Activated CD4-positive, alpha-beta T cell treated with anti-CD3 and anti-CD28 coated beads, Interleukin-2, amount 10 ng/mL, durations not matched to agents 7 days and 5 days (primary cell): ENCODE measurements around the gene DPYSL5. TPM values are rescaled to one million over a fixed set of nuclear protein-coding genes. Genes with fewer than 3 reads are reported as not detected.

Experiments
- CTCF ChIA-PET: fragments of 350-600 bp; sonication (Branson Sonifier 250); formaldehyde crosslinking; loops from one replicate; lab custom pipeline; 2021; ENCODE audit warnings: antibody characterized with exemption; lab: Charles Lee
- POLR2A ChIA-PET: fragments of 350-600 bp; sonication (Branson Sonifier 250); formaldehyde crosslinking; loops from one replicate; lab custom pipeline; 2021; ENCODE audit warnings: antibody characterized with exemption; lab: Charles Lee
- DNase-seq: peaks from one replicate; pipeline ENCODE4 v3.0.0-alpha.2; 2020
- H3K27ac Mint-ChIP-seq: one replicate; pipeline ENCODE4 v1.8.0; 2021; ENCODE audit warnings: mild to moderate bottlenecking, moderate library complexity, mixed read lengths
- H3K27me3 Mint-ChIP-seq: one replicate; pipeline ENCODE4 v1.8.0; 2021; ENCODE audit warnings: mixed read lengths
- H3K36me3 Mint-ChIP-seq: one replicate; pipeline ENCODE4 v1.8.0; 2021; ENCODE audit warnings: low read depth, mixed read lengths
- H3K4me1 Mint-ChIP-seq: one replicate; pipeline ENCODE4 v1.8.0; 2021; ENCODE audit warnings: mixed read lengths
- H3K4me3 Mint-ChIP-seq: one replicate; pipeline ENCODE4 v1.8.0; 2021; ENCODE audit warnings: mild to moderate bottlenecking, moderate library complexity, mixed read lengths
- H3K9me3 Mint-ChIP-seq: one replicate; pipeline ENCODE4 v1.8.0; 2021; ENCODE audit warnings: mixed read lengths
- total RNA-seq, 2 experiments: library from RNA; stranded (reverse); gene quantifications; one replicate each; pipeline ENCODE4 v1.2.3, GENCODE V29; 2021

DPYSL5 gene
- total RNA-seq, 2 experiments from 2014 or later, result not detected

DNA sequence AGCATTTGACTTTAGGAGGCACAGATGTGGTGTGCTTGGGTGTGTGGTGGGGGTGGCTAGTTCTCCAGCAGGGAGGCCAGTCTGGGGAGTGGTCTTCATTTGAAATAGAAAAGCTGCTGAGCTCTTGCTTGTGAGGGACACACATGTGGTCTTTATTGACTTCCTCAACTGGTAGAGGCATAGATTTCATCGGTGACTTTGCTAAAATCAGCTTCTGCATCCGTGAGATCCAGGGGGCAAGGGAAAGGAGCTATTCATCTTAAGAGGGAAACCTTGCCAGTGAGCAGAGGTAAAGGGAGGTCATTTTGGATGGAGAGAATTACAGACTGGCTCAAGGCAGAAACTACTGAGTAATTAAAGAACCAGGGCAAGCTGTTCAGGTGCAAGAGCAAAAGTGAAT is 127.2 kb downstream of the DPYSL5 start:
- CTCF ChIA-PET, result interaction anchor here (0.8 to 2.1 kb wide), 3 partner anchors 9 to 47 kb away, joined by 3 to 10 read pairs (median 8); no protein-coding TSS in a partner anchor
- no peak for DNase-seq
- POLR2A ChIA-PET, result no interaction called here
- Mint-ChIP-seq H3K36me3 (no peaks in the 10 kb centered on the region), H3K4me1 (peaks cover 10% of the 10 kb centered on the region), H3K4me3 (no peak overlapping the region), H3K27me3 (peaks cover 31% of the 10 kb centered on the region), H3K9me3 (no peaks in the 10 kb centered on the region), H3K27ac (no peak overlapping the region)

DNA sequence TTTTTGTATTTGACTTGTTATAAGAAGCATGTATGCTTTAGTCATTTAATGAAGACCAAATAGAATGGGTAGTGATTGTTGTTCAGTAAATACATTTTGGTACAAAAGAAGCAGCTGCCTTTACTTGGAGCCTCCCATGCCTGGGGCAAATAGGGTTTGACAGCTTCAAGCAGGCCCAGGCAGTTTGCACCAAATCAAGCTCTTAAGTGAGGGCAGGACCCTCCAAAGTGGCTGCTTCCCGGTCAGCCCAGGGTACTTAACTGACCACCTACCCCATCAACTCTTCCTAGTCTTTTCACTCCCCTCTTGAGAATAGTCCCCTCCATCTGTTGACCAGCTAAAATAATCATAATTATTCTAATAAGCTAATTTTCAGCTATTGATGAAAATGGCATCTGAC is 127.7 kb downstream of the DPYSL5 start:
- no peak for DNase-seq
- ChIA-PET POLR2A (interaction anchor here (0.6 kb wide), 1 partner anchor 225 kb away, joined by 3 read pairs; no protein-coding TSS in a partner anchor), CTCF (interaction anchor here (0.8 to 2.1 kb wide), 3 partner anchors 9 to 46 kb away, joined by 3 to 10 read pairs (median 8); no protein-coding TSS in a partner anchor)
- Mint-ChIP-seq H3K4me3 (no peak overlapping the region), H3K9me3 (no peaks in the 10 kb centered on the region), H3K27ac (no peak overlapping the region), H3K27me3 (peaks cover 30% of the 10 kb centered on the region), H3K36me3 (no peaks in the 10 kb centered on the region), H3K4me1 (peaks cover 10% of the 10 kb centered on the region)

DNA sequence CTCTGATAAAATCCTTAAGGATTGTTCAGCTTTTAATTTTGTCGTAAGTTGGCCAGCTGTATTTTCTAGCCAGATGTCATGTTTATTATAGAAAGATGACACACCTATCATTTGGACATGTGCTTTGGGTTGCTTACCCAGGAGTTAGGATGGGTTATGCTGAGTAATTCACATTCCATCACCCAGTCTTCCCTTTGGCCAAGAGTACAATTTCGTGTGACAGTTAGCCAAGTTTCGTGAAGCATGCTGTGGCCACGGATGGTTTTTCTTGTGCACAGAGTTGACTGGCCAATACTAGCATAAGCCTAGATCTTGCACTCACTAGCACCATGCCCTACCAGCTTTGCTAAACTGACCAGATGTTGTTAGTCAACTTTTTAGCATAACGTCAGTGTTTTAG is 128.3 kb downstream of the DPYSL5 start:
- DNase-seq, result no peak
- peaks cover 27% of the 10 kb centered on the region for H3K27me3 Mint-ChIP-seq
- H3K4me3 Mint-ChIP-seq, result no peak overlapping the region
- no peaks in the 10 kb centered on the region for H3K36me3 Mint-ChIP-seq
- CTCF ChIA-PET, result interaction anchor here (0.6 to 2.1 kb wide), 2 partner anchors 14 to 133 kb away, joined by 3 to 8 read pairs; no protein-coding TSS in a partner anchor
- H3K4me1 Mint-ChIP-seq, result peaks cover 6% of the 10 kb centered on the region
- POLR2A ChIA-PET, result no interaction called here
- no peaks in the 10 kb centered on the region for H3K9me3 Mint-ChIP-seq
- H3K27ac Mint-ChIP-seq, result no peak overlapping the region

DNA sequence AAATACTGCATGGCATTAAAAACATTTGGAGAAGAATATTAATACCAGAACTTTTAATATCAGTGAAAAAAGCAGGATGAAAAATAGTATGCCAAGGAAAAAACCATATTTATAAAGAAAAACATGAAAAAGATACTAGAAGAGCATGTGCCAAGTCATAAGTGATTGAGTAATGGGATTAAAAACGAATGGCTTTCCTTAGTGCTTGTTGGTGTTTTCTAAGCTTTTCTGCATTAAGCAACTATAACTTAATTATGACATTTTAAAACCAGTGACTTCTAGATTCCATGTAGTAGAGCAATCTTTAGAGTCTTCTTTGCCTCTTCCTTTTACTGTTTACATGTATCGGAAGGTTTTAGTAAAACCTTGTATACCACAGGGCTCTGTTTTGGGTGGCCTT is 129.1 kb downstream of the DPYSL5 start:
- CTCF ChIA-PET, result interaction anchor here (1.9 to 2.1 kb wide), 2 partner anchors 8 to 15 kb away, joined by 7 to 8 read pairs; no protein-coding TSS in a partner anchor
- H3K27ac Mint-ChIP-seq, result no peak overlapping the region
- H3K9me3 Mint-ChIP-seq, result no peaks in the 10 kb centered on the region
- no peaks in the 10 kb centered on the region for H3K36me3 Mint-ChIP-seq
- no peak overlapping the region for H3K4me3 Mint-ChIP-seq
- no peak for DNase-seq
- POLR2A ChIA-PET, result no interaction called here
- H3K4me1 Mint-ChIP-seq, result no peaks in the 10 kb centered on the region
- H3K27me3 Mint-ChIP-seq, result peaks cover 24% of the 10 kb centered on the region

DNA sequence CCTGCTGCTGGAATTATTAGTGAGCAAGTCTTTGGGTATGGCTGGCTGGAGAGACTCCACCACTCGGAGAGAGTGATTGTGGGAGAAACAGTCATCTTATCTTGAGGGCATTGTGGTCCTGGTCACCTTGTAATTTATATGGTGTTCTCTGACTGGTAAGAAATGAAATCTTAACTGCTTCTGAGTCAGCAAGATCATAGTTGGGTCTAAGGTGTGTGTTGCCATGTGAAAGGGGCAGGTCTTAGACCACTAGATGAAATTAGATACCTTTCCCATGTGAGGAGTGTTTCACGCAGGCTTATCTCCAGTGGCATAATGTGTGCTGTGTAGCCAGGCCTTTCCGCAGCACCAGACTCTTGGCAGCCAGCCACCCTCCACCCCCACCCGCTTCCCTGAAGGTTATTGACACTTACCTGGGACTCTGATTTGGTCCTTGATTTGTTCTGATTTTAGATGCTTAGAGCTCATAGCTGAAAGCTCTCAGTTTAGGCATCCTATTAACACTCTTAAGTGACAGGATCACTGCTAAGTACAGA is 130.2 kb downstream of the DPYSL5 start:
- H3K4me1 Mint-ChIP-seq, result no peaks in the 10 kb centered on the region
- no peaks in the 10 kb centered on the region for H3K36me3 Mint-ChIP-seq
- ChIA-PET POLR2A (no interaction called here), CTCF (interaction anchor here (1.9 kb wide), 1 partner anchor 9 kb away, joined by 7 read pairs; no protein-coding TSS in a partner anchor)
- no peak for DNase-seq
- H3K27me3 Mint-ChIP-seq, result peaks cover 18% of the 10 kb centered on the region
- no peak overlapping the region for H3K4me3 Mint-ChIP-seq
- no peak overlapping the region for H3K27ac Mint-ChIP-seq
- H3K9me3 Mint-ChIP-seq, result no peaks in the 10 kb centered on the region

DNA sequence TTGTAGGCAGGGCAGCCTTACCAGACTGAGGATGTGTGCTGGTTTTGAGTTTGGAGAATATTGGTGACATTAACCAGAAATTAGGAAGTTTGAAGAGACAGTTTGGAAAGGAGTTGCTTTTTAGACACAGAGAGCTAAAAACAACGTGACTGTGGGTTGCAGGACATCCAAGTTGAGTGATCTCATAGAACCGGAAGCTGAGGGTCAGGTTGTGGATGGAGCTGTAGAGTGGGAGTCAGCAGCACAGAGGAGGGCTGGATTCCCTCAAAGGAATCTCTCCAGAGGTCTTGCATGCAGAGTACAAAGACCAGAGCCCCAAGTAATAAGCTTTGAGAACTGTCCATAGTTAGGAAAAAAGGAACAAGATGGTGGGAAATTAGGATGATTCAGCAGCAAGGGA is 131.8 kb downstream of the DPYSL5 start:
- H3K36me3 Mint-ChIP-seq, result no peaks in the 10 kb centered on the region
- no peaks in the 10 kb centered on the region for H3K9me3 Mint-ChIP-seq
- POLR2A ChIA-PET, result interaction anchor here (0.6 kb wide), 2 partner anchors 25 to 28 kb away, joined by 3 to 8 read pairs; no protein-coding TSS in a partner anchor
- DNase-seq, result no peak
- H3K27me3 Mint-ChIP-seq, result peaks cover 16% of the 10 kb centered on the region
- CTCF ChIA-PET, result interaction anchor here (0.7 kb wide), 1 partner anchor 37 kb away, joined by 3 read pairs; no protein-coding TSS in a partner anchor
- H3K4me3 Mint-ChIP-seq, result no peak overlapping the region
- no peaks in the 10 kb centered on the region for H3K4me1 Mint-ChIP-seq
- no peak overlapping the region for H3K27ac Mint-ChIP-seq

DNA sequence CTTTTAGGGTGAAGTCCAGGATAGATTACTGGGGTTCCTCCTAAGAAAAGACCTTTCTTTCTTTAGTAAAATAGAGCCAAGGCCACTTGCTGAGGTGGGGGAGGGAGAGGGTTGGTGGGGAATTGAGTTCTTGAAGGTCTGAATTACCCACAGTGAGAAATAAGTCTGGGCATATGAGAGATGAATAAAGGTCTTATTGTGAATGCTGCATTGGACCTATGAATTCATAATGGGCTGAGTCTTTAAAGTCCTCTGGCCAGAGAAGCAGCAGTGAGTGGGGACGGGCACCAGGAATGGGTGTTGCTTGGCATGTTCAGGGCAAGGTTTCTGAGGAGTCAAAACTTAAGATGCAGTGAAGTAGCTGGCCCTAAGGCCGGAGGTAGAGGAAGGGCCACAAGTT is 133.0 kb downstream of the DPYSL5 start:
- no peaks in the 10 kb centered on the region for H3K36me3 Mint-ChIP-seq
- H3K4me1 Mint-ChIP-seq, result no peaks in the 10 kb centered on the region
- CTCF ChIA-PET, result no interaction called here
- POLR2A ChIA-PET, result no interaction called here
- no peaks in the 10 kb centered on the region for H3K9me3 Mint-ChIP-seq
- DNase-seq, result no peak
- no peak overlapping the region for H3K4me3 Mint-ChIP-seq
- no peak overlapping the region for H3K27ac Mint-ChIP-seq
- H3K27me3 Mint-ChIP-seq, result peaks cover 11% of the 10 kb centered on the region

DNA sequence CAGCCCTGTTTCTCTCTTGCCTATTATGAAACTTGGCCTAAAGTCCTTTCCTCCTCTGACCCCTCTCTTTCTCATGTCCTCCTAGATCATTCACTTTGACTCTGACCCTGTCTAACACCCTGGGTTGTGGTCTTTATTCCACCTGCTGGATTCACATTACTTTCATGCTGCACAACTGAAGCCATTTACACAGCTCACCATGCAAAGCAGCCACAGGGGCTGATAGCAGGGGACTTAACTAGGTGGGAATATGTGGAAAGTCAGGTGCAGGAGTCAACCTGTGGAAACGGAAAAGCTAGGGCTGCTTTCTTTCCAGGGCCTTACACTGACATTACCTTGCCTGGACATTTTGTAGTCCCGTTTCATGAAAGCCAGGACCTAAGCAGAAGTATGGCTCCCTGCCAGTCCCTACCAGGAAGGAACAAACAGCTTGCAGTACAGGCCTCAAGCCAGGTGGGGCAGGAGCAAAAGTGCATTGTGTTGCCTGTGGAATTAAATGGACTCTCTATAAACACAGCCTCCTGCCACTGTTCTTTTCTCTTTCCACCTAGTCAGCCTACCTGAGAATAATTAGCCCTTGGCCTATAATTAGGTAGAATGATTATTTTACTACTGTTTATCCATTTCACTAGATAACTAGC is 134.3 kb downstream of the DPYSL5 start:
- H3K4me3 Mint-ChIP-seq, result no peak overlapping the region
- CTCF ChIA-PET, result interaction anchor here (0.5 to 2.8 kb wide), 8 partner anchors 9 to 651 kb away, joined by 3 to 11 read pairs (median 3); no protein-coding TSS in a partner anchor
- no peaks in the 10 kb centered on the region for H3K36me3 Mint-ChIP-seq
- peaks cover 11% of the 10 kb centered on the region for H3K27me3 Mint-ChIP-seq
- H3K4me1 Mint-ChIP-seq, result no peaks in the 10 kb centered on the region
- POLR2A ChIA-PET, result interaction anchor here (0.6 kb wide), 1 partner anchor 682 kb away, joined by 3 read pairs; no protein-coding TSS in a partner anchor
- H3K9me3 Mint-ChIP-seq, result no peaks in the 10 kb centered on the region
- no peak overlapping the region for H3K27ac Mint-ChIP-seq
- DNase-seq, result peak; percentile 25

DNA sequence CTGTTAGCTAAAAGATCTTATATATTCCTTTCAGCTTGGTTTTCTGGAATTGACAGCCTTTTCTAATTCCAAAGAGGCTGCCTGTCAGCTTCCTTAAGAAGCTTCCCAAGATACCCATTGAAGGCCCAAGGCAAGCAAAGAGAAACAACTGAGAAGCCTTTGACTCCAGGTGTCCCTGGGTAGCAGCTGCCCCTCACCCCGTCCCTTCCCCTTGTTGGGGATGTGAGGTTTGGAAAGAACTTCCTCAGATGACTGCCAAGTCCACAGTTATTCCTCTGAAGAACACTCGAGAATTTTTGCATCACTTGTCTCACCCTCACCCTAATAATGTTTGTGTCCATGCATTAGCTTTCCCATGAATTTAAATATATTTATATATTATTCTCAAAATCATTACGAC is 135.8 kb downstream of the DPYSL5 start:
- Mint-ChIP-seq H3K27me3 (peaks cover 11% of the 10 kb centered on the region), H3K4me3 (no peak overlapping the region), H3K9me3 (no peaks in the 10 kb centered on the region), H3K4me1 (no peaks in the 10 kb centered on the region), H3K36me3 (no peaks in the 10 kb centered on the region), H3K27ac (no peak overlapping the region)
- CTCF ChIA-PET, result interaction anchor here (2.8 kb wide), 1 partner anchor 10 kb away, joined by 11 read pairs; no protein-coding TSS in a partner anchor
- no peak for DNase-seq
- POLR2A ChIA-PET, result no interaction called here

DNA sequence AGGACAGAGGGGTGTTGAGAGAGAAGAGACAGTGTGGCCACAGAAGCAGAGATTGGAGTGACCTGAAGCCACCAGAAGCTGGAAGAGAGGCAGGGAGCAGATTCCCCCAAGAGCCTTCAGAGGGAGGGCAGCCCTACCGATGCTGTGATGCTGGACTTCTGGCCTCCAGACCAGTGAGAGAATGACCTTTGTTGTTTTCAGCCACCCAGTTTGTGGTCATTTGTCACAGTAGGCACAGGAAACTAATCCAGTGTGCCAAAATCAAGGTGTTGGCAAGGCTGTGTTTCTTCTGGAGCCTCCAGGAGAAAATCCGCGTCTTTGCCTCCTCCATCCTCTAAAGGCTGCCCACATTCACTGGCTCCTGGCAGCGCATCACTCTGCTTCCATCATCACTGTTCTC is 137.9 kb downstream of the DPYSL5 start:
- POLR2A ChIA-PET, result no interaction called here
- no peak overlapping the region for H3K27ac Mint-ChIP-seq
- no peaks in the 10 kb centered on the region for H3K36me3 Mint-ChIP-seq
- H3K9me3 Mint-ChIP-seq, result no peaks in the 10 kb centered on the region
- CTCF ChIA-PET, result no interaction called here
- no peak overlapping the region for H3K4me3 Mint-ChIP-seq
- DNase-seq, result no peak
- H3K4me1 Mint-ChIP-seq, result no peaks in the 10 kb centered on the region
- no peaks in the 10 kb centered on the region for H3K27me3 Mint-ChIP-seq

DNA sequence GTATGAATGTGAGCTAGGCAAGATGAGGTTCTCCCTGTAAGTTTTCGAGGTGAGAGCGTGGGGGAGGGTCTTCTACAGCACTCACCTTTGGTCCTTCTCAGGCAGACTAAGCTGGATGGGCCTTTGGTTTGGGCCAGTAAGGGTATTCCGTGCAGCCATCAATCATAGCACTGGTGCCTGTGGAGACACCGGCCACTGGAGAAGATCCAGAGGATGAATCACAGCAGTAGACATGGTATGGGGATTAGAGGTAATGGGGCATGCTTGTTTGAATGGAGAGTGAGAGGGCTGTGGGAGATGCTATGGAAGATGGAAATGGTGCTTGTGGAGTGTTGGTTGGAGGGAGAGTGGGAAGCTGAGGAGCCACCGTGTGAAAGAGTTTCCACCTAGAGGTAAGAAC is 138.6 kb downstream of the DPYSL5 start:
- Mint-ChIP-seq H3K4me3 (no peak overlapping the region), H3K9me3 (no peaks in the 10 kb centered on the region), H3K4me1 (no peaks in the 10 kb centered on the region), H3K27ac (no peak overlapping the region), H3K27me3 (no peaks in the 10 kb centered on the region), H3K36me3 (no peaks in the 10 kb centered on the region)
- ChIA-PET CTCF (interaction anchor here (1.1 to 2.0 kb wide), 2 partner anchors 30 to 46 kb away, joined by 3 to 6 read pairs; no protein-coding TSS in a partner anchor), POLR2A (no interaction called here)
- no peak for DNase-seq

DNA sequence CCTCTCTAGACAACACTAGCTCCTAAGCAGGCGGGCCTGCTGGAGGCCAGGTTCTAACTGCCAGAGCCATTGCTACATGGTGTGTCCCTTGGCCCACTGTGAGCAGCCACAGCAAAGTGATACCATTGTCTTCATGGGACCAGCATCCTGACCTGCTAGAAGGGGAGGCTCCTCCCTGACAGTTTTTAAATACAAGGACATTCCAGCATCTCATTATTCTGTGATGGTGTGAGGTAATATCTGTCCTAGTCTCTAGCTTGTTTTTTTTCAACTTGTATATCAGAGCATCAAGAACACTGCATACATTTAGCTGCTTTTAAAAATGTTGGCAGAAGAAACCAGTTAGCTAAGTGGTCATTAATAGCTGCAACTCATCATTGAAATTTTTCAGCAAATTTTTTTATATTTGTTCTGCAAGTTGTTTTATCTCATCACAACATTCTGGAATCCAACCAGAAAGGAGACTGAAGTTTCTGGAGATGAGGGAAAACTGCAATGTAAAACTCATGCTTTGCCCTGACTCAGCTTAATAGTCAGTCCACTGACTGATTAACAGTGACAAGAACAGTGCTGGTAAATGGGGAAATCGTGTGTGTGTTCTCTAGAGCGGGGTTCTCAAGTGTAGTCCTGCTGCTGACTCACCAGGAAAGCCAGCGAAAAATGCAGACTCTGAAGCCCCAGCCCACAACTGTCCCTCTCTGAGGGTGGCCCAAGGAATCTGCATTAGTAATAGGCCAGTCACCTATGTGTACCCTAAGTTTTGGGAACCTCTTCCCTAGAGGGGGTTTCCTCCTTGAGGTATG is 140.3 kb downstream of the DPYSL5 start:
- H3K27ac Mint-ChIP-seq, result no peak overlapping the region
- no peaks in the 10 kb centered on the region for H3K36me3 Mint-ChIP-seq
- no peak overlapping the region for H3K4me3 Mint-ChIP-seq
- no peaks in the 10 kb centered on the region for H3K4me1 Mint-ChIP-seq
- POLR2A ChIA-PET, result interaction anchor here (0.7 kb wide), 1 partner anchor 62 kb away, joined by 3 read pairs; no protein-coding TSS in a partner anchor
- H3K9me3 Mint-ChIP-seq, result no peaks in the 10 kb centered on the region
- CTCF ChIA-PET, result interaction anchor here (1.1 to 2.0 kb wide), 2 partner anchors 20 to 28 kb away, joined by 3 to 6 read pairs; no protein-coding TSS in a partner anchor
- no peak for DNase-seq
- no peaks in the 10 kb centered on the region for H3K27me3 Mint-ChIP-seq
